PC-9 (cell line): ENCODE data around the gene MSANTD2. TPM values are rescaled to one million over a fixed set of nuclear protein-coding genes. Genes with fewer than 3 reads are reported as not detected.

Source experiments
- BruUV-seq: library from RNA; stranded (reverse); fragments of 400-500 nt; replicated peaks from 2 replicates; lab custom pipeline; 2021; lab: Mats Ljungman, UMichigan
- CTCF ChIA-PET: fragments of 300-600 bp; sonication (Branson Sonifier 250); formaldehyde crosslinking; loops from one replicate; lab custom pipeline; 2022; ENCODE audit warnings: antibody characterized with exemption; lab: Charles Lee
- POLR2A ChIA-PET: fragments of 300-600 bp; sonication (Branson Sonifier 250); formaldehyde crosslinking; loops from one replicate; lab custom pipeline; 2022; ENCODE audit warnings: antibody characterized with exemption; ENCODE audit not compliant: unreplicated experiment; lab: Charles Lee
- DNase-seq, 2 experiments: peaks; one replicate each; pipeline versions ENCODE4 v3.0.0 to v3.0.0-alpha.2; 2015 to 2022; ENCODE audit warnings: mixed read lengths in 1 of 2
- H2AFZ ChIP-seq: fragments of 200-600 bp; sonication (generic); 2 replicates; pipeline ENCODE4 v1.8.1; 2017; ENCODE audit warnings: antibody characterized with exemption
- H3F3A ChIP-seq: fragments of 200-600 bp; sonication (generic); 2 replicates; pipeline ENCODE4 v1.8.1; 2017; ENCODE audit warnings: antibody characterized with exemption, mild to moderate bottlenecking, low read depth; ENCODE audit not compliant: insufficient read depth
- H3K27ac ChIP-seq: fragments of 200-600 bp; sonication (generic); 2 replicates; pipeline ENCODE4 v1.6.1; 2016; ENCODE audit warnings: mixed run types
- H3K27me3 ChIP-seq: fragments of 200-600 bp; sonication (generic); 2 replicates; pipeline ENCODE4 v1.6.1; 2016; ENCODE audit warnings: low read depth, mixed run types; ENCODE audit not compliant: insufficient read depth
- H3K36me3 ChIP-seq: fragments of 200-600 bp; sonication (generic); 2 replicates; pipeline ENCODE4 v1.6.1; 2016; ENCODE audit warnings: low read depth, mixed run types
- H3K4me1 ChIP-seq: fragments of 200-600 bp; sonication (generic); replicated peaks from 2 replicates; pipeline ENCODE4 v1.6.1; 2016; ENCODE audit warnings: mixed run types; ENCODE audit not compliant: insufficient read depth
- H3K4me2 ChIP-seq: fragments of 200-600 bp; sonication (generic); 2 replicates; pipeline ENCODE4 v1.6.1; 2017; ENCODE audit warnings: mixed run types
- H3K4me3 ChIP-seq: fragments of 200-600 bp; sonication (generic); 2 replicates; pipeline ENCODE4 v1.6.1; 2016; ENCODE audit warnings: mixed run types
- H3K79me2 ChIP-seq: fragments of 200-600 bp; sonication (generic); 2 replicates; pipeline ENCODE4 v1.6.1; 2017; ENCODE audit warnings: low read depth, mixed run types
- H3K9me2 ChIP-seq: fragments of 200-600 bp; sonication (generic); 2 replicates; pipeline ENCODE4 v1.8.1; 2017; ENCODE audit warnings: mild to moderate bottlenecking; ENCODE audit not compliant: insufficient read depth
- H3K9me3 ChIP-seq: fragments of 200-600 bp; sonication (generic); 2 replicates; pipeline ENCODE4 v1.8.1; 2016; ENCODE audit warnings: low read depth; ENCODE audit not compliant: insufficient read depth
- H4K20me1 ChIP-seq: fragments of 200-600 bp; sonication (generic); 2 replicates; pipeline ENCODE4 v1.8.1; 2017; ENCODE audit not compliant: insufficient read depth
- EZH2 ChIP-seq: fragments of 200-600 bp; sonication (generic); IDR thresholded peaks from 2 replicates; pipeline ENCODE4 v1.8.0; 2017; ENCODE audit warnings: antibody characterized with exemption, low read depth
- intact Hi-C: fragments of 100-400 bp; cut with micrococcal nuclease; formaldehyde crosslinking; loops from one replicate; pipeline ENCODE4 v1.10.0; 2022; ENCODE audit not compliant: unreplicated experiment
- total RNA-seq: library from RNA; stranded (reverse); gene quantifications from 2 replicates; pipeline ENCODE4 v1.2.3, GENCODE V29; 2021
- TF ChIP-seq, protein P1 (sequence below): fragments of 200-600 bp; sonication (generic); conservative IDR thresholded peaks from 2 replicates; pipeline ENCODE4 v1.6.1; 2017; ENCODE audit warnings: mixed run types, antibody characterized with exemption, mild to moderate bottlenecking, moderate library complexity

Gene MSANTD2
- total RNA-seq, 1 experiment from 2014 or later: 16.9 TPM

DNA sequence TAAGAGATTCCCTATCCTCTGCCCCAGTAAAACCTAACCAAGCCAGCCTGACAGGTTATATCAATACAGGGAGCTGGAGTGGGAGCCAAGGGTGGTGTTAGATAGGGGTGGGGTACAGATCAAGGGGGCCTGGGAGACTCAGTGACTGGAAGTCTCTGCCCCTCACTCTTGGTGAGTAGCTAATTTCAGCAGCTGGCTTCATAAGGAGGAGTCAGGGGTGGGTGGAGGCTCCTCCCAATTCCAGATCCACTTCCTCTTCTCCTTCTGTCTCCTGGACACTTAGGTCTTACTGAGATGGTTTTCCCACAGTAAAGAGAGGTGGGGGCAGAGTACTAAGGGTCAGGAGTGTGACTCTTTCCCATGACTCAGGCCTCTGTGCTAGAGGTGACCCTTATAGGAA lies 47.0 kb downstream of the MSANTD2 start:
- H2AFZ ChIP-seq: no peak overlapping the region
- peak in 1 of 2 experiments; percentile 55 for DNase-seq
- H3K9me2 ChIP-seq: no peaks in the 10 kb centered on the region
- peaks cover 23% of the 10 kb centered on the region; the same call in 1 of the 2 replicates for H3K79me2 ChIP-seq
- H3K4me2 ChIP-seq: peak overlapping the region; percentile 83
- TF ChIP-seq, protein P1, sequence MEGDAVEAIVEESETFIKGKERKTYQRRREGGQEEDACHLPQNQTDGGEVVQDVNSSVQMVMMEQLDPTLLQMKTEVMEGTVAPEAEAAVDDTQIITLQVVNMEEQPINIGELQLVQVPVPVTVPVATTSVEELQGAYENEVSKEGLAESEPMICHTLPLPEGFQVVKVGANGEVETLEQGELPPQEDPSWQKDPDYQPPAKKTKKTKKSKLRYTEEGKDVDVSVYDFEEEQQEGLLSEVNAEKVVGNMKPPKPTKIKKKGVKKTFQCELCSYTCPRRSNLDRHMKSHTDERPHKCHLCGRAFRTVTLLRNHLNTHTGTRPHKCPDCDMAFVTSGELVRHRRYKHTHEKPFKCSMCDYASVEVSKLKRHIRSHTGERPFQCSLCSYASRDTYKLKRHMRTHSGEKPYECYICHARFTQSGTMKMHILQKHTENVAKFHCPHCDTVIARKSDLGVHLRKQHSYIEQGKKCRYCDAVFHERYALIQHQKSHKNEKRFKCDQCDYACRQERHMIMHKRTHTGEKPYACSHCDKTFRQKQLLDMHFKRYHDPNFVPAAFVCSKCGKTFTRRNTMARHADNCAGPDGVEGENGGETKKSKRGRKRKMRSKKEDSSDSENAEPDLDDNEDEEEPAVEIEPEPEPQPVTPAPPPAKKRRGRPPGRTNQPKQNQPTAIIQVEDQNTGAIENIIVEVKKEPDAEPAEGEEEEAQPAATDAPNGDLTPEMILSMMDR: no peak
- TF ChIP-seq EZH2: no peak
- intact Hi-C loops: no loop called here
- H3K36me3 ChIP-seq: no peaks in the 10 kb centered on the region
- H3K27ac ChIP-seq: no peak overlapping the region
- no TSS peak for BruUV-seq
- H3F3A ChIP-seq: peaks cover 28% of the 10 kb centered on the region
- no peaks in the 10 kb centered on the region for H4K20me1 ChIP-seq
- ChIA-PET POLR2A (interaction anchor here (0.6 kb wide), 1 partner anchor 79 kb away, joined by 15 read pairs; the partner anchor contains the start of gene SPA17), CTCF (interaction anchor here (0.7 kb wide), 1 partner anchor 1668 kb away, joined by 5 read pairs; no protein-coding TSS in a partner anchor)
- no peaks in the 10 kb centered on the region for H3K9me3 ChIP-seq
- no peaks in the 10 kb centered on the region for H3K27me3 ChIP-seq
- peak overlapping the region; percentile 62; the same call in 1 of the 2 replicates for H3K4me3 ChIP-seq
- peaks cover 48% of the 10 kb centered on the region for H3K4me1 ChIP-seq

DNA sequence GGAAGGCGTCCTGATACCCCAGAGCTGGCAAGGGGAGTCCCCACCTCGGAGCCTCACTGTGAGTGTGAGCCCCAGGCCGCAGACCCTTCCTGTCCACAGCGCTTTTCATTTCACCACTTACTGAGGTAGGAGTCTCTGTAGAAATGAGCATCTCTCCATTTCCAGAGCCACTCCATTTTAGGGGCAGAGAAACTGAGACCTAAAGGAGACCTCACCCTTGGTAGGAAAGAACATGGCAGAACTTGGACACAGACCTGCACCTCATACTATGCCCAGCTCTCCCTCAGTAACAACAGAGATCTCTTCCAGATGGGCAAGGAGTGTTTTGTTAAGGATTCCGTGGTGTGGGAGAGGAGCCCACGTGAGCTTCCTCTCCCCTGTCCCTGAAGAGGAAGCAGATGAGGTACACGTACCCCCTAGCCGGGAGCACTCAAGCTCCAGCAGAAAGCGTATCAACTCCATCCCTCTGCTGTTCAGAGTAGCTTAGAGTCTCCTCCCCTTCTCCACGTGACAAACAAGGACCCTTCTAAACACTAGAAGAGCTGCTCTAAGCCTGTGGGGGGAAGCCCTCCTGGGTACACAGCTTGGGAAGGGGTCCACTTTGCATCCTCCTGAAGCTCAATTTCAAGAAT lies 47.6 kb downstream of the MSANTD2 start:
- intact Hi-C loops: no loop called here
- Histone ChIP-seq H3K4me2 (peak overlapping the region; percentile 83), H3K27me3 (no peaks in the 10 kb centered on the region), H2AFZ (peak overlapping the region; percentile 73), H3K9me2 (no peaks in the 10 kb centered on the region), H4K20me1 (no peaks in the 10 kb centered on the region), H3K36me3 (no peaks in the 10 kb centered on the region), H3K79me2 (peaks cover 23% of the 10 kb centered on the region), H3K4me1 (peaks cover 54% of the 10 kb centered on the region), H3K4me3 (peak overlapping the region; percentile 62; the same call in 1 of the 2 replicates), H3K9me3 (no peaks in the 10 kb centered on the region), H3F3A (peaks cover 34% of the 10 kb centered on the region), H3K27ac (no peak overlapping the region)
- CTCF ChIA-PET: interaction anchor here (0.6 to 0.7 kb wide), 2 partner anchors 11 to 1667 kb away, joined by 5 read pairs; no protein-coding TSS in a partner anchor
- no TSS peak for BruUV-seq
- DNase-seq: no peak
- POLR2A ChIA-PET: interaction anchor here (0.6 kb wide), 1 partner anchor 13 kb away, joined by 4 read pairs; the partner anchor contains the start of gene NRGN
- no peak for TF ChIP-seq EZH2
- TF ChIP-seq, protein P1: no peak

DNA sequence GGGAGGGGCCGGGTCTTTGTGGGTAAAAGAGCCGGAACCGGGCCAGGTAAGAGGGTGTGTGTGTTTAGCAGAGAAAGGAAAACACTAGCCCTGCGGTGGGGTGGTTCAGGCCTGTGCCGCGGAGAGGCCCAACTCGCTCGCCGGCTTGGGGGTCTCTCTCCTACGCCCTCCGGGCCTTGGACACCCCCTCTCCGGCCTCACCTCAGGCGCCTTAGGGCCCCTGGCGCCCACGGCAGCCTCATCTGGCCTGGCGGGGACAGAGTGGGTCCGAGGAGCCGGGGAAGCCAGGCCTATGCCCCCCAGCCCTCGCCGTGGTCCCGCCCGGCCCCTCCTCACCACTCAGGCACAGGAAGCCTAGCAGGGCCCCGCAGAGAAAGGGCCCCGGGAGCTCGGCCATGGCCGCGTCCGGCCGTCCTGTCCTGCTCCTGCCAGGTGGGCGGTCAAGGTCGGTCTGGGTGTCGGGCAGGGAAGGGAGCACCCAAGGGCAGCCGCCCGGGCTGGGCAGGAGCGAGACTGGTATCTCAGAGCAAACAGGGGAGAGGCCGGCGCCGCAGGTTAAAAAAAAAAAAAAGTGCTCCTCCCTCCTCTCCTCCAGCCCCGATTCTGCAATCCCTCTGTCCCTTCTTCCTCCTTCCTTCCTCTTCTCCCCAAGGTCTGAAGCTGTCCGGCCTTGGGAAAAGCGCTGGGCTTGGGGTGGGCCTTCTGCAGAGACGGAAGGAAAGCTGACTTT lies 48.3 kb downstream of the MSANTD2 start, which contains the start of gene VSIG2:
VSIG2 (minus strand) TSS at position 515 of the 730 bp plus-strand sequence; CDS start at position 397, 118 bp downstream.
- TF ChIP-seq EZH2: no peak
- TF ChIP-seq, protein P1: no peak
- ChIA-PET POLR2A (no interaction called here), CTCF (no interaction called here)
- peak in 1 of 2 experiments; percentile 25 for DNase-seq
- Histone ChIP-seq H3K4me3 (peak within 1 kb of the TSS; percentile 62; the same call in 1 of the 2 replicates), H3K4me2 (peak within 1 kb of the TSS; percentile 83), H3F3A (peaks cover 39% of the 10 kb centered on the region), H3K9me2 (no peaks in the 10 kb centered on the region), H3K4me1 (peaks cover 60% of the 10 kb centered on the region), H3K79me2 (peaks cover 23% of the 10 kb centered on the region), H3K36me3 (0 out of 2 replicates have a peak, but pooled peaks cover 3% of the 10 kb centered on the region), H2AFZ (peak within 1 kb of the TSS; percentile 73), H3K9me3 (no peaks in the 10 kb centered on the region), H4K20me1 (no peaks in the 10 kb centered on the region), H3K27me3 (no peaks in the 10 kb centered on the region), H3K27ac (peak within 1 kb of the TSS; percentile 90)
- BruUV-seq: no TSS peak
- intact Hi-C loops: no loop called here
